Ecto neural progenitor cell (in vitro differentiated cells): Measurements from ENCODE around the gene SPATC1L.

Source experiments
- DNase-seq: peaks from one replicate; pipeline ENCODE4 v3.0.0-alpha.2; 2018; ENCODE audit warnings: low spot score

Gene SPATC1L

GRCh38 chr21:46120301-46121285 is 63.7 kb downstream of the SPATC1L start:
- DNase-seq: peak; percentile 39

GRCh38 chr21:46119637-46120271 is 64.5 kb downstream of the SPATC1L start:
- DNase-seq: peak; percentile 40

GRCh38 chr21:46119144-46119636 is 65.1 kb downstream of the SPATC1L start:
- DNase-seq: peak; percentile 46

GRCh38 chr21:46118316-46119143 is 65.7 kb downstream of the SPATC1L start:
- peak; percentile 39 for DNase-seq

GRCh38 chr21:46117586-46118315 is 66.5 kb downstream of the SPATC1L start:
- peak; percentile 41 for DNase-seq

- DNase-seq: peak; percentile 46
These were observed 67.3 kb downstream of the SPATC1L start for GRCh38 chr21:46116776-46117585.

GRCh38 chr21:46116189-46116775 is 68.0 kb downstream of the SPATC1L start:
- peak; percentile 36 for DNase-seq

- no peak for DNase-seq
These were observed 68.6 kb downstream of the SPATC1L start for GRCh38 chr21:46115441-46116188.

GRCh38 chr21:46114963-46115362 is 69.3 kb downstream of the SPATC1L start:
- no peak for DNase-seq

- no peak for DNase-seq
These were observed 70.6 kb downstream of the SPATC1L start for GRCh38 chr21:46113497-46114176.

- no peak for DNase-seq
These were observed 71.5 kb downstream of the SPATC1L start for GRCh38 chr21:46112725-46113215.

GRCh38 chr21:46111857-46112724 is 72.2 kb downstream of the SPATC1L start:
- no peak for DNase-seq

- DNase-seq: peak; percentile 40
These were observed 73.1 kb downstream of the SPATC1L start for GRCh38 chr21:46111193-46111571.
